A673 (cell line): Measurements from ENCODE around the gene THUMPD3. TPM values are rescaled to one million over a fixed set of nuclear protein-coding genes. Genes with fewer than 3 reads are reported as not detected.

Experiments used
- BruUV-seq: library from RNA; stranded (reverse); fragments of 400-500 nt; replicated peaks from 2 replicates; lab custom pipeline; 2021; lab: Mats Ljungman, UMichigan
- CTCF ChIA-PET: fragments of 300-600 bp; sonication (Branson Sonifier 250); formaldehyde crosslinking; loops from one replicate; lab custom pipeline; 2022; ENCODE audit warnings: antibody characterized with exemption; lab: Charles Lee
- POLR2A ChIA-PET: fragments of 300-600 bp; sonication (Branson Sonifier 250); formaldehyde crosslinking; loops from one replicate; lab custom pipeline; 2022; ENCODE audit warnings: antibody characterized with exemption; ENCODE audit not compliant: low non-redundant PET; lab: Charles Lee
- DNase-seq: peaks from one replicate; pipeline ENCODE4 v3.0.0-alpha.2; 2015; ENCODE audit warnings: low spot score
- H3K27ac ChIP-seq: fragments of 200-600 bp; sonication (generic); 2 replicates; pipeline ENCODE4 v1.5.1; 2016; ENCODE audit warnings: mixed run types, low read depth, mild to moderate bottlenecking, mixed read lengths, antibody characterized with exemption, low read length; ENCODE audit not compliant: poor library complexity, severe bottlenecking
- H3K27me3 ChIP-seq: fragments of 200-600 bp; sonication (generic); replicated peaks from 2 replicates; pipeline ENCODE4 v1.6.1; 2017; ENCODE audit warnings: mixed run types, low read depth, mild to moderate bottlenecking, mixed read lengths, antibody characterized with exemption, low read length; ENCODE audit not compliant: insufficient read depth, poor library complexity
- H3K36me3 ChIP-seq: fragments of 200-600 bp; sonication (generic); 2 replicates; pipeline ENCODE4 v1.6.1; 2016; ENCODE audit warnings: mixed run types, mild to moderate bottlenecking, mixed read lengths, antibody characterized with exemption, low read length; ENCODE audit not compliant: insufficient read depth, poor library complexity, severe bottlenecking
- H3K4me1 ChIP-seq: fragments of 200-600 bp; sonication (generic); 2 replicates; pipeline ENCODE4 v1.6.1; 2017; ENCODE audit warnings: mixed run types, mild to moderate bottlenecking, mixed read lengths, antibody characterized with exemption, low read length; ENCODE audit not compliant: insufficient read depth, poor library complexity, severe bottlenecking
- H3K4me3 ChIP-seq: fragments of 200-600 bp; sonication (generic); 2 replicates; pipeline ENCODE4 v1.5.1; 2016; ENCODE audit warnings: low read depth, mixed run types, mild to moderate bottlenecking, mixed read lengths, low read length; ENCODE audit not compliant: poor library complexity, severe bottlenecking
- H3K9me3 ChIP-seq: fragments of 200-600 bp; sonication (generic); 2 replicates; pipeline ENCODE4 v1.6.1; 2016; ENCODE audit warnings: mixed run types, low read depth, mild to moderate bottlenecking, mixed read lengths, antibody characterized with exemption, low read length; ENCODE audit not compliant: poor library complexity, severe bottlenecking
- EZH2 ChIP-seq: fragments of 200-600 bp; sonication (generic); IDR thresholded peaks from 2 replicates; pipeline ENCODE4 v1.6.1; 2017; ENCODE audit warnings: borderline replicate concordance, low read depth, mild to moderate bottlenecking, mixed read lengths, antibody characterized with exemption, low read length; ENCODE audit not compliant: poor library complexity, severe bottlenecking
- intact Hi-C: fragments of 100-400 bp; cut with micrococcal nuclease; formaldehyde crosslinking; loops from one replicate; pipeline ENCODE4 v1.10.0; 2022; ENCODE audit not compliant: unreplicated experiment
- total RNA-seq: library from RNA; stranded (reverse); gene quantifications from 2 replicates; pipeline ENCODE4 v1.2.3, GENCODE V29; 2021
- TF ChIP-seq, protein P1 (sequence below): fragments of 300-800, 200-600 bp; sonication (generic); conservative IDR thresholded peaks from 2 replicates; pipeline ENCODE4 v1.5.1; 2017; ENCODE audit warnings: low read depth, mild to moderate bottlenecking, antibody characterized with exemption, low read length, moderate library complexity, mixed read lengths

Gene THUMPD3
- total RNA-seq, 1 experiment from 2014 or later: 84.6 TPM

DNA sequence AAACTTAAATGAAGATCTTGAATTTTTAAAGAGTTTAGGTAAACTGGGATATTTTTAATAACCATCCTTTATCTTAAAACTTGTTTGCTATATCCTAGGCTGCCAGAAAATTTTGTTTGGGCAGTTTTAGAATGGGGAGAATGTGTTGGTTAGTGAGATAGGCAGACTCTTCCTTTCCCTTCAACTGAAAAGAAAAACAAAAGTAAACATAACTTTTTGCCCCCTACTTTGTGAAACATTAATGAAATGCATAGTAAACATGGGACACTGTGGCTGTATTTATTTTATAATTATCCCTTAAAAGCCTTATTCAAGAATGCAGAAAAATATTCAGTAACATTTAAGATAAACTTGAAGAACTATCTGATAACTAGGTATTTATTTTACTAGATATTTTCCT lies 65.6 kb downstream of the THUMPD3 start:
- H3K4me3 ChIP-seq: no peak overlapping the region
- TF ChIP-seq, protein P1, sequence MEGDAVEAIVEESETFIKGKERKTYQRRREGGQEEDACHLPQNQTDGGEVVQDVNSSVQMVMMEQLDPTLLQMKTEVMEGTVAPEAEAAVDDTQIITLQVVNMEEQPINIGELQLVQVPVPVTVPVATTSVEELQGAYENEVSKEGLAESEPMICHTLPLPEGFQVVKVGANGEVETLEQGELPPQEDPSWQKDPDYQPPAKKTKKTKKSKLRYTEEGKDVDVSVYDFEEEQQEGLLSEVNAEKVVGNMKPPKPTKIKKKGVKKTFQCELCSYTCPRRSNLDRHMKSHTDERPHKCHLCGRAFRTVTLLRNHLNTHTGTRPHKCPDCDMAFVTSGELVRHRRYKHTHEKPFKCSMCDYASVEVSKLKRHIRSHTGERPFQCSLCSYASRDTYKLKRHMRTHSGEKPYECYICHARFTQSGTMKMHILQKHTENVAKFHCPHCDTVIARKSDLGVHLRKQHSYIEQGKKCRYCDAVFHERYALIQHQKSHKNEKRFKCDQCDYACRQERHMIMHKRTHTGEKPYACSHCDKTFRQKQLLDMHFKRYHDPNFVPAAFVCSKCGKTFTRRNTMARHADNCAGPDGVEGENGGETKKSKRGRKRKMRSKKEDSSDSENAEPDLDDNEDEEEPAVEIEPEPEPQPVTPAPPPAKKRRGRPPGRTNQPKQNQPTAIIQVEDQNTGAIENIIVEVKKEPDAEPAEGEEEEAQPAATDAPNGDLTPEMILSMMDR: no peak
- no peak for TF ChIP-seq EZH2
- CTCF ChIA-PET: no interaction called here
- intact Hi-C loops: no loop called here
- peaks cover 17% of the 10 kb centered on the region for H3K4me1 ChIP-seq
- no peaks in the 10 kb centered on the region for H3K27me3 ChIP-seq
- DNase-seq: no peak
- peaks cover 95% of the 10 kb centered on the region for H3K36me3 ChIP-seq
- no peak overlapping the region for H3K27ac ChIP-seq
- H3K9me3 ChIP-seq: no peaks in the 10 kb centered on the region
- POLR2A ChIA-PET: no interaction called here
- no TSS peak for BruUV-seq

DNA sequence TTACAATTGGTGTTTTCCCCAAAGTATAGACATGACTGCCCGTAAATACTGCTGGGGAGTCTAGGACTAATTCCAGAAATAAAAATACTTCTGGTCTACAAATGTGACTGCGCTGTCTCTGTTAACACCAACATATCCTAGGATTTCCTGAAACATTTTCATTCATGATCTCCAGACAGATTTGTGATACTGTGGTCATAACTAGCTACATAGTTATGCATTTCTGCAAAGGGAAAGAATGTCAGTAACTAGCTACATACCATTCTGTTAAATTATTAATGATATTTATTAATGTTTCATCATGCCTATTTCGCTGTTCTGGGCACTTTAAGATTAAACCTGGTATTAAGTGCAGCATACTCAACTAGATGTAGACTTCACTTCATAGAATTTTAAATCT lies 67.9 kb downstream of the THUMPD3 start:
- no TSS peak for BruUV-seq

DNA sequence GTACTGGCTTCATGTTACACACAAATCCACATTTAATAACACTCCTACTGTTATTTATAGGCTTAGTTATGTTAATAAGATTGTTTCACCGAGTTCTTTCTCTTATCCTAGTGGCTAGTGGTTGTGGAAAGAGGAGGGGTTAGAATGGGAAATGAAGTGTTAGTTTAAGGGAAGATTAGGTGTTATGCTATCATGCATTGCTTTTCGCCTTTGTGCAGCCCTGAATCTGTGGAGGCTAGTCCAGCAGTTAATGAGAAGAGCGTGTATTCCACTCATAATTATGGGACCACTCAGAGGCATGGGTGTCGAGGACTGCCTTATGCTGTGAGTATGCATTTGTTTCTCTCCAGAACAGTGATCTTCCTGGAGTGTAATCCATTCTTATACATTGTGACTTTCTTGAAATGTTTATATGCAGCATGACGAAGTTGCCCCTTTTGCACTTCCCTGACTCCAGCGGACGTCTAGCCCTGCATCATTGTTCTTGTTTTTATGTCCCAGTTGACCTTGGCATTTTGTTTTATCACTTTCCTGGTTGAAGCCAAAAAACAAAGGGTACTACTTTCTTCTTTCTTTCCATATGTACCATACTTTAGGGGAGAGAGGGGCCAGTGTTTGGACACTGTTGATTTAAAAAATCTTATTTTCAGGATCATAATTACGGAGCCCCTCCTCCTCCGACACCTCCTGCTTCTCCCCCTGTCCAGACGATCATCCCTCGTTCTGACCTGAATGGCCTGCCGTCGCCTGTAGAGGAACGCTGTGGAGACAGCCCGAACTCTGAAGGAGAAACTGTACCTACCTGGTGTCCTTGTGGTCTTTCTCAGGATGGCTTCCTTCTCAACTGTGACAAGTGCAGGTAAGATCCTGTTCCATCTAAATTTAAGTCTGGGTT lies 71.0 kb downstream of the THUMPD3 start:
- Histone ChIP-seq H3K27ac (no peak overlapping the region), H3K36me3 (peaks cover 96% of the 10 kb centered on the region), H3K27me3 (no peaks in the 10 kb centered on the region), H3K4me3 (no peak overlapping the region), H3K4me1 (no peaks in the 10 kb centered on the region), H3K9me3 (no peaks in the 10 kb centered on the region)
- BruUV-seq: no TSS peak
- no peak for TF ChIP-seq EZH2
- TF ChIP-seq, protein P1: no peak
- no peak for DNase-seq
- intact Hi-C loops: no loop called here
- POLR2A ChIA-PET: no interaction called here
- CTCF ChIA-PET: no interaction called here

More for the DNA sequence above, 67.9 kb downstream of the THUMPD3 start:
- ChIA-PET POLR2A (no interaction called here), CTCF (no interaction called here)
- no peak overlapping the region for H3K4me3 ChIP-seq
- no peaks in the 10 kb centered on the region for H3K4me1 ChIP-seq
- TF ChIP-seq EZH2: no peak
- no peak overlapping the region for H3K27ac ChIP-seq
- H3K27me3 ChIP-seq: no peaks in the 10 kb centered on the region
- peaks cover 97% of the 10 kb centered on the region for H3K36me3 ChIP-seq
- no peak for DNase-seq
- no peaks in the 10 kb centered on the region for H3K9me3 ChIP-seq
- intact Hi-C loops: no loop called here
